Mesothelial cell of epicardium (in vitro differentiated cells): ENCODE results near the gene GARNL3. TPM values are rescaled to one million over a fixed set of nuclear protein-coding genes. Genes with fewer than 3 reads are reported as not detected.

Source experiments
- DNase-seq, 2 experiments: peaks; one replicate each; pipeline ENCODE4 v3.0.0; 2021; ENCODE audit warnings: low spot score in 2 of 2; ENCODE audit not compliant: unreplicated experiment in 2 of 2
- H3K27ac Mint-ChIP-seq: 2 replicates; pipeline ENCODE4 v1.8.0; 2021; ENCODE audit warnings: mixed read lengths
- H3K27me3 Mint-ChIP-seq: 2 replicates; pipeline ENCODE4 v1.8.0; 2021; ENCODE audit warnings: low read depth, mixed read lengths
- H3K36me3 Mint-ChIP-seq: 2 replicates; pipeline ENCODE4 v1.8.0; 2021; ENCODE audit warnings: mixed read lengths
- H3K4me1 Mint-ChIP-seq: 2 replicates; pipeline ENCODE4 v1.8.0; 2021; ENCODE audit warnings: mixed read lengths
- H3K4me3 Mint-ChIP-seq: 2 replicates; pipeline ENCODE4 v1.8.0; 2021; ENCODE audit warnings: mild to moderate bottlenecking, moderate library complexity, mixed read lengths
- H3K9me3 Mint-ChIP-seq: 2 replicates; pipeline ENCODE4 v1.8.0; 2021; ENCODE audit warnings: mixed read lengths
- CTCF ChIP-seq: fragments of 200-600 bp; sonication (generic); IDR thresholded peaks from one replicate; pipeline ENCODE4 v1.5.0; 2021; ENCODE audit warnings: antibody characterized with exemption; ENCODE audit not compliant: unreplicated experiment
- total RNA-seq: library from RNA; stranded (reverse); gene quantifications from 3 replicates; pipeline ENCODE4 v1.2.1, GENCODE V29; 2021

The GARNL3 gene
- total RNA-seq, 1 donor from 2014 or later, result 51.5 TPM

GRCh38 chr9:127258606-127259471, 5.7 kb upstream of the GARNL3 start:
- H3K4me3 Mint-ChIP-seq, result no peak overlapping the region
- H3K27me3 Mint-ChIP-seq, result no peaks in the 10 kb centered on the region
- peaks cover 16% of the 10 kb centered on the region for H3K4me1 Mint-ChIP-seq
- no peak for DNase-seq
- TF ChIP-seq CTCF, result no peak
- H3K9me3 Mint-ChIP-seq, result peaks cover 8% of the 10 kb centered on the region
- H3K27ac Mint-ChIP-seq, result peak overlapping the region; percentile 85
- H3K36me3 Mint-ChIP-seq, result peaks cover 21% of the 10 kb centered on the region

- Mint-ChIP-seq H3K9me3 (no peaks in the 10 kb centered on the region), H3K36me3 (no peaks in the 10 kb centered on the region), H3K27ac (peak overlapping the region; percentile 18), H3K4me3 (no peak overlapping the region), H3K27me3 (no peaks in the 10 kb centered on the region), H3K4me1 (peaks cover 33% of the 10 kb centered on the region)
- no peak for DNase-seq
- TF ChIP-seq CTCF, result no peak
Measured at GRCh38 chr9:127262602-127263001, 2.0 kb upstream of the GARNL3 start.

- DNase-seq, result no peak
- no peak for TF ChIP-seq CTCF
- peak overlapping the region; percentile 27 for H3K27ac Mint-ChIP-seq
Measured at GRCh38 chr9:127263237-127263636, 1.3 kb upstream of the GARNL3 start.

GRCh38 chr9:127263664-127264063, 910 bp upstream of the GARNL3 start:
- H3K27me3 Mint-ChIP-seq, result no peaks in the 10 kb centered on the region
- H3K36me3 Mint-ChIP-seq, result no peaks in the 10 kb centered on the region
- peaks cover 40% of the 10 kb centered on the region for H3K4me1 Mint-ChIP-seq
- DNase-seq, result no peak
- H3K9me3 Mint-ChIP-seq, result no peaks in the 10 kb centered on the region
- no peak for TF ChIP-seq CTCF
- H3K27ac Mint-ChIP-seq, result peak overlapping the region; percentile 27
- no peak overlapping the region for H3K4me3 Mint-ChIP-seq

More at GRCh38 chr9:127263237-127263636, 1.3 kb upstream of the GARNL3 start:
- Mint-ChIP-seq H3K36me3 (no peaks in the 10 kb centered on the region), H3K4me1 (peaks cover 39% of the 10 kb centered on the region), H3K4me3 (no peak overlapping the region), H3K27me3 (no peaks in the 10 kb centered on the region), H3K9me3 (no peaks in the 10 kb centered on the region)

- no peak for DNase-seq
- Mint-ChIP-seq H3K27ac (peak overlapping the region; percentile 78), H3K27me3 (no peaks in the 10 kb centered on the region), H3K4me1 (peaks cover 47% of the 10 kb centered on the region), H3K36me3 (peaks cover 7% of the 10 kb centered on the region), H3K9me3 (peaks cover 6% of the 10 kb centered on the region), H3K4me3 (no peak overlapping the region)
- TF ChIP-seq CTCF, result no peak
Measured at GRCh38 chr9:127267793-127268525, 3.4 kb downstream of the GARNL3 start.
